ENCODE measurements around the gene CAMSAP1.
"Not testable (repeated sequence)": the region's sequence is repeated elsewhere in the genome, so short reads cannot be mapped to it uniquely, and the experiment has no call there.

Gene CAMSAP1, protein sequence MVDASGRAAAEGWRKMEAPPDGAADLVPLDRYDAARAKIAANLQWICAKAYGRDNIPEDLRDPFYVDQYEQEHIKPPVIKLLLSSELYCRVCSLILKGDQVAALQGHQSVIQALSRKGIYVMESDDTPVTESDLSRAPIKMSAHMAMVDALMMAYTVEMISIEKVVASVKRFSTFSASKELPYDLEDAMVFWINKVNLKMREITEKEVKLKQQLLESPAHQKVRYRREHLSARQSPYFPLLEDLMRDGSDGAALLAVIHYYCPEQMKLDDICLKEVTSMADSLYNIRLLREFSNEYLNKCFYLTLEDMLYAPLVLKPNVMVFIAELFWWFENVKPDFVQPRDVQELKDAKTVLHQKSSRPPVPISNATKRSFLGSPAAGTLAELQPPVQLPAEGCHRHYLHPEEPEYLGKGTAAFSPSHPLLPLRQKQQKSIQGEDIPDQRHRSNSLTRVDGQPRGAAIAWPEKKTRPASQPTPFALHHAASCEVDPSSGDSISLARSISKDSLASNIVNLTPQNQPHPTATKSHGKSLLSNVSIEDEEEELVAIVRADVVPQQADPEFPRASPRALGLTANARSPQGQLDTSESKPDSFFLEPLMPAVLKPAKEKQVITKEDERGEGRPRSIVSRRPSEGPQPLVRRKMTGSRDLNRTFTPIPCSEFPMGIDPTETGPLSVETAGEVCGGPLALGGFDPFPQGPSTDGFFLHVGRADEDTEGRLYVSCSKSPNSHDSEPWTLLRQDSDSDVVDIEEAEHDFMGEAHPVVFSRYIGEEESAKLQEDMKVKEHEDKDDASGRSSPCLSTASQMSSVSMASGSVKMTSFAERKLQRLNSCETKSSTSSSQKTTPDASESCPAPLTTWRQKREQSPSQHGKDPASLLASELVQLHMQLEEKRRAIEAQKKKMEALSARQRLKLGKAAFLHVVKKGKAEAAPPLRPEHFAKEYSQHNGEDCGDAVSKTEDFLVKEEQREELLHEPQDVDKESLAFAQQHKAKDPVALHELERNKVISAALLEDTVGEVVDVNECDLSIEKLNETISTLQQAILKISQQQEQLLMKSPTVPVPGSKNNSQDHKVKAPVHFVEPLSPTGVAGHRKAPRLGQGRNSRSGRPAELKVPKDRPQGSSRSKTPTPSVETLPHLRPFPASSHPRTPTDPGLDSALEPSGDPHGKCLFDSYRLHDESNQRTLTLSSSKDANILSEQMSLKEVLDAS (N-terminal part only)

DNA sequence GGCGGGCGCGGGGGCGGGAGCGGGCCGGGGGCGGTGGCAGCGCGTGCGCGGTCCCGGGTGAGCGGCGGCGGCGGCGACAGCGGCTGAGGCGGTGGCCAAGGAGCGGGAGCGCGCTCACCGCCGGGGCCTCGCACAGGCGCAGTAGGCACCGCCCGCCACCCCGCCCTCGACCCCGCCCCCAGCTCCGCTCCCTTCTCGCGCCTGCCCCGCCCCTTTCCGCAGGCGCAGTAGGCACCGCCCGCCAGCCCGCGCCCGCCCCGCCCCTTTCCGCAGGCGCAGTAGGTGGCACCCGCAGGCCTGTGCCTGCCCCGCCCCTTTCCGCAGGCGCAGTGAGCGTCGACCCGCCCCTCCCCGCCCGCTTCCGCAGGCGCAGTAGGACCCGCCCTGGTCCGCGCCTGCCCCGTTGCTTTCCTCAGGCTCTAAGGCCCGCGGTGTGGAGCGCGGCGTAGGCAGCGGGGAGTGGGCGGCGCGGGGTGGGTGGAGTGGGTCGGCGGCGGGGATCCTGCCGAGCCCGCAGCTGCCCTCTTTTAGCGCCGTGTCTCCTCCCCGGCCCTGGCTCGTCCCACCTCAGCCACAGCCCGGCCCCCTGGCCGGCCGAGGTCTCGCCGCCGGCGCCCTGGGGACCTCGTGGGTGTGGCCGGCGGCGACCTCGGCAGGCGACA, at the start of gene CAMSAP1:
Gene CAMSAP1, minus strand, starts transcription at position 116 of the 662 bp plus-strand sequence. CDS start 387 bp downstream, outside the sequence.
- peak; percentile 98 for DNase-seq

DNA sequence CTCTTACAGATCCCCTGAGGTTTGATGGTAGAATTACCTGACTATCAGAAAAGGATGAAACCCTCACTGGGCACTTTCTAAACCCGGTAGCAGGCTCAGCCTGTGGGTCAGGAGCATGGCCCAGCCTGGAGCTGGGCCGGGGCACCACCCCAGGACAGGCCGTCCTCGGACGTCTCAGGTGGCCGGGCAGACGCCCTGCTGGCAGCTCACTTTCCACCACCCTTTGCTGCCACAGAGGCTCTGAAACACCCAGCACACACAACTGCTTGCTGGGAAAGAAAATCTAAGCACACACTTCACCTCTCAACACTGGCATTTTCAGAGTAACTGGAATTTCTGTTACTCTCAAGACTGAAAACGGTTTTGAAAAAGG, 49.4 kb upstream of the CAMSAP1 start:
- DNase-seq: no peak

DNA sequence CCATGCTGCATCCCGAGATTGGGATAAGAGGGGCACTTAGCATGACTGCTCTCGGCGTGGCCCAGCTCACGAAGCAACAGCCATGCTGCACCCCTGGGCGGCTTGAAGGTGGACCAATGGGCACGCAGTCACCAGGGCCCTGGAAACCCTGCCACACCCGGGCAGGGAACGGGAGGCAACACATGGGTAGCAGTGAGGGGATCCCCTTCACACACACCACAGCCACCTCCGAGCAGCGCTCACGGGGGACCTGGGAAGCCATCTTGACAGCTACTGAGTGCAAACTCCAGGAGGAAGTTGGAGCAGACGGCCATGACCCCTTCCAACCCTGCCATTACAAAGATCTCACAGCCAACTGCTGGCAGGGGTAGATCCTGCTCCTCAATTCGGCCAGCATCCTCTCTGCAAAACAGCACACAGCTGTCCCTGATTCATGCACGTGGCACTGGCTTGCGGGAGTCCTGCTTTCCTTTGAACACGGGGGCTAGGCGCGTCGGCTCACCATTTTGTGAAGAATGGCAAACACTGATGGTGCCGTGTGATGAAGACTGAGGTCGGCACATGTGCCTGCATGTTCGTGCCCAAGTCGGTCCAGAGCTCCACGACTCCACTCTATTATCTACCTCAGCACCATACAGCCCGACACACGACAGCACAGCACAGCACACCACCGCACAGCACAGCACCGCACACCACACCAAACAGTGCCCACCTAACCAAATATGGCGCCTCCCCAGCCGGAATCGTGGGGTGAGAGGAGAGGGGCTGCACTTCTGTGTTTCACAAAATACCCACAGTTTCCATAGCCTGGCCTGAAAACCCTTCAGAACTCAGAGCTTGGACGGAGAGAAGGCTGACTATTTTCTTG, 48.8 kb upstream of the CAMSAP1 start:
- DNase-seq: no peak

DNA sequence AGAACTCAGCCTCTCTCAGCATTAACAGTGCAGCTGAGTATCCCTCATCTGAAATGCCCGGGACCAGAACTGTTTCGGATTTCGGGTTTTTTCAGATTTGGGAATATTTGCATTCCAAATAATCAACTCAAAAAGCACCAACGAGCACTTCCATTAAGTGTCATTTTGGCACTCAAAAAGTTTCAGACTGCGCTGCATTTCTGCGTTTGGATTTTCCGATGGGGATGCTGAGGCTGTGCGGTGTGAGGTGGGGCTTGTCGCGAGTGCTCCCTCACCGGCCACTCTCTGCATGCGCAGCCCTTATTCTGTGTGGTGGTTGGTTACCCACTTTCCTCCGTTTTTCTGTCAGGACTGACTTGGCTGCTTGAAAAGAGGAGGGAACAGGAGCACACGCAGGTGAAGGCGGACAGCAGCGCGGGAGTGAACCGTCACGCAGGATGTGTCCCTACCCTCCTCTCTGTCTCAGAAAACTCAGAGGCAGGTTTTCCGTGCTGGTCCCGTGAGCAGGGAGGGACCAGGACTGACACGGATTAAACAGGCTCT, 45.4 kb upstream of the CAMSAP1 start:
- no peak for DNase-seq

DNA sequence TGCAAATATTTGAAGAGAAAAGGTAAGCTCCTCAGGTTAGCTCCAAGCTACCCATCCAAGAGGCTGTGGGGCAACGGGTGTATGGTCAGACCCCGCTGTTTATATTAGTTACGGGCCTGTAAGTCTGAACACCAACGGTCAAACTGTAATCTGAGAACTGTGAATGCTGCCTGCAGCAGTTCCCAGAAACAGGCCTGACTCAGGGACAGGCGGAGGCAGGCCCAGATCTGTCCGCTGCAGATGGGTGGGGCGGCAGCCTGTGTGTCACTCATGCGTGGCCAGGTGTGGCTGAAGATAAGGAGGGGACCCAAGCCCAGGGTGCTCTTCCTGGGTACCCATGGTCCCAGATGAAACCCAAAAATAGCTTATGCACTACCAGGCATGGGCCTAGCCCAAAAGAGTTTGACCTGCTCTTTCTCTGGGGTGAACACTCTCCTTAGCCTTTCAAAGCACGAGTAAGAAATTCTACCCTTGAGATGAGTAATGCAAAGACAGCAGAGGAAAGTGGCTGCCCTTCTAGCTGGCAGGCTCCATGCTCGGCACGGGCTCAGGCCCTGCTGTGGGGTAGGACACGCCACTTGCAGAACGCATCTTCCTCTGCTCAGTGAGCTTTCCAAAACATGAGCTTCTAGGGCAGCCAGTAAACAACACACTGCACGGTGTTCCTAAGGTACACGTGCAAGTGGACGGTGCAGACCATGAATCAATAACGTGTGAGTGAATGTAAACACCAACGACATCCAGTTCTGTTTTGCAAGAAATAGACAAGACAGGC, 44.7 kb upstream of the CAMSAP1 start:
- DNase-seq: no peak

DNA sequence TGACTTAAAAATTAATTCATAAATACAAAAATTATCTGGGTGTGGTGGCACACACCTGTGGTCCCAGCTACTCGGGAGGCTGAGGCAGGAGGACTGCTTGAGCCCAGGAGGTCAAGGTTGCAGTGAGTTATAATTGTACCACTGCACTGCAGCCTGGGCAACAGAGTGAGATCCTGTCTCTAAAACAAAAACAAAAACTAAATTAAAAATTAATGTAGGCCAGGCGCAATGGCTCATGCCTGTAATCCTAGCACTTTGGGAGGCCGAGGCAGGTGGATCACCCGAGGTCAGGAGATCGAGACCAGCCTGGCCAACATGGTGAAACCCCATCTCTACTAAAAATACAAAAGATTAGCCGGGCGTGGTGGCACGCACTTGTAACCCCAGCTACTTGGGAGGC, 44.0 kb upstream of the CAMSAP1 start:
- DNase-seq: not testable (repeated sequence)

DNA sequence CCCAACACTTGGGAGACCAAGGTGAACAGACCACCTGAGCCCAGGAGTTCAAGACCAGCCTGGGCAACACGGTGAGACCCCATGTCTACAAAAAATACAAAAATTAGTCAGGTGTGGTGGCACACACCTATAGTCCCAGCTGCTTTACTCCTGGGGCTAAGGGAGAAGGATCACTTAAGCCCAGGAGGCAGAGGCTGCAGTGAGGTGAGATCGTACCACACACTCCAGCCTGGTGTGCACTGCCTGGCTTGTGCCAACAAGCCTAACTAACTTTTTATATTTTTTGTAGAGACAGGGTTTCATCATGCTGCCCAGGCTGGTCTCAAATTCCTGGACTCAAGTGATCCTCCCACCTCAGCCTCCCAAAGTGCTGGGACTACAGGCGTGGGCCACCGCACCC, 43.5 kb upstream of the CAMSAP1 start:
- not testable (repeated sequence) for DNase-seq

DNA sequence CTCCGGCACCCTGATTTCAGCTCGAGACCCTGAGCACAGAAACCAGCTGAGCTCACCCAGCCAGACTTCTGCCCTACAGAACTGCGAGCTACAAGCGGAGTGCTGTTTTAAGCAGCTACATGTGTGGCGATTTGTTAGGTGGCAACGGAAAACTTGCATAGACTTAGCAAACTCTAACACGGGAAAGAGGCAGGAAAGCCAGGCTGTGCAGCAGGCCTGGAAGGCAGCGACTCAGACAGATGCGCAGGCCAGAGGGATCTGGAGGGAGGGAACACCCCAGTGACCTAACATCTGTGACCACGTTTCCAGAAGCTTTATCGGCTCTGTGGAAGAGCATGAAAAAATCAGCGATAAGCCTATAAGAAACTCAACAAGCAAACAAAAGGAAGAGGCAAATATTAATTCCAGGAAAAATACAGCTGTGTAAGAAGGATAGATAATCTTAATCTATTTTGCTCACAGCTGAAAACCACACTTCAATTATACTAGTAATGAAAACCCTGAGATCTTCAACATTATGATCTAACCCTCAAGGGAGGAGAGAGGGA, 42.9 kb upstream of the CAMSAP1 start:
- DNase-seq: no peak

DNA sequence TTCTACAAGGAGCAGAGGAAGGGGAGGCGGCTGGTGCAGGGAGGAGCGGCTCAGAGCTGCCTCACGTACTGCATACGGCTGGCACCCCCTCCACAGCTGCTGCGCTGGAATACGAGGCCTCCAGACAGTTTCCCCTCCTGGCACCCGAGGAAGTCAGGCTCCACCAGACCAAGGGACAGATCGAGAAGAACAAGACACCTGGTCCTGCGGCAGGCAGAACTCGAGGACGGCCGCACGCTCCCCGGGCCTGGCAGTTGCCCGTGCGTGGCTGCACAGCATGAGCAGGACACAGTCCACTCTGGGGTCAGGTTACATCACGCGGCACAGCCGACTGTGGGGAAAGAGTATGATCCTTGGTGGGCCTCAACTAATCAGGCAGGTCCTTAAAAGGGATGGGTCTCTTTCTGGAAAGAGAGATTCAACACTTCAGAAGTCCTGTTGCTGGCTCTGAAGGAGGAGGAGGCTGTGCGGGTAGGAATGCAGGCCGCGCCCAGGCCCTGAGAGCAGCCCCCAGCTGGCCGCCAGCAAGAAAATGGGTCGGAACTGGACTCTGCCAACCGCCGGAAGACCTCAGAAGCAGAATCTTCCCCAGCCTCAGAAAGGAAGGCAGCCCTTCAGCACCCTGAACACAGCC, 42.3 kb upstream of the CAMSAP1 start:
- no peak for DNase-seq

DNA sequence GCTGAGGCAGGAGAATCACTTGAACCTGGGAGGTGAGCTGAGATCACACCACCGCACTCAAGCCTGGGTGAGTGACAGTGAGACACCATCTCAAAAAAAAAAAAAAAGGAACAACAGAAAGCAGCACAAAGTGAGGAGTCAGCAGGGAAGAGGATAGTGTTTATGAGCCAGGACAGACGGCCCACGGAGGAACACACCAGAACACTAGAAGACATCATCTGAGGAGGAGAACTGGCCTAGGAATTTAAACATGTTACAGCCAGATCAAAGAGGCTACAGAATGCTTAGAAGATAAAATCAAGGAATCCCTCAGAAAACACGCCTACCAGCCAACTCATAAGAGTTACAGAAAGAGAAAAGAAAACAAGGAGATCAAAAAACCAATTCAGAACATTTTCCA, 41.6 kb upstream of the CAMSAP1 start:
- DNase-seq: peak; percentile 18

DNA sequence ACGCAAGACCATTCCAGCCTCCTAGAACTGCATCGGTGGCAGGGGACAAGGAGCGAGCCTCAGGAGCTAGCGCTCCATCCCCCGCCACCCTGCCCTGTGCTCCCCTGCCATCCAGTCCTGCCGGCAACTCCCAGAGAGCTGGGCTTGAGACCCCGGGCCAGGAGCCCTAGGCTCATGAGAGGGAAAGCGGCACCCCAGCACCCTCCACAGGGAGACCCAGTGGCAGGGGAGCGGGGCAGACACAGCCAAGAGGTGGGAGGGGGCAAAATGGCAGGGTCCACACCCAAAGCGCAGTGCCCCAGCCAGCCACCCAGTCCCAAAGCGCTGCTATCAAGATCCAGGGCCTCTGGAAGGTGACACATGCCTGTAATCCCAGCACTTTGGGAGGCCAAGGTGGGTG, 41.1 kb upstream of the CAMSAP1 start:
- no peak for DNase-seq

DNA sequence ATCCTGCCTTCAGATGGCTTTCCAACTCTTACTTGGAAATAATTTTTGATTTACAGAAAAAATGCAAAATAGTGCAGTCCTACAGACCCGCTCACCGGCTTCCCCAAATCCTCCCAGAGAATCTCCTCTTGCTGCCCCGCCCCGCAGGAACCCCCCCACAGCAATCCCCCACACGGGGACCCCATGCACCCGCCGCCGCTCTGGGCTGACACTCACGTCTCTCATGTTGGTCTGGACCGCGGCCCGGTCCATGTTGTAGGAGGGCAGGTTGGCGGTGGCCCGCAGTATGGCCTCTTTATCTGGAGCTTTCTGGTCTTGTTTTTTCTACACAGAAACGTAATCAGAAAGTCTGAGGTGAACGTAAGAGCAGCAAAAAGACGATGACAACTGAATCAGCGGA, 40.2 kb upstream of the CAMSAP1 start:
- DNase-seq: no peak

DNA sequence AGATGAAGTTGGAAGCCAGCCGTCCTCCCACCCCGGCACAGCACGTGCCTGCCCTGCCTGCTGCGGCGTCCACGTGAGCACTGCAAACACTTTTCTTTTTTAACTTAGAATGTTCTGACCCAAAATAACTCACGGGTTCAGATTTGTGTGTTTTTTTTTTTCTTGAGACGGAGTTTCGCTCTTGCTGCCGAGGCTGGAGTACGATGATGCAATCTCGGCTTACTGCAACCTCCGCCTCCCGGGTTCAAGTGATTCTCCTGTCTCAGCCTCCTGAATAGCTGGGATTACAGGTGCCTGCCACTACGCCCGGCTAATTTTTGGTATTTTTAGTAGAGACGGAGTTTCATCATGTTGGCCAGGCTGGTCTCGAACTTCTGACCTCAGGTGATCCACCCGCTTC, 39.8 kb upstream of the CAMSAP1 start:
- DNase-seq: not testable (repeated sequence)

DNA sequence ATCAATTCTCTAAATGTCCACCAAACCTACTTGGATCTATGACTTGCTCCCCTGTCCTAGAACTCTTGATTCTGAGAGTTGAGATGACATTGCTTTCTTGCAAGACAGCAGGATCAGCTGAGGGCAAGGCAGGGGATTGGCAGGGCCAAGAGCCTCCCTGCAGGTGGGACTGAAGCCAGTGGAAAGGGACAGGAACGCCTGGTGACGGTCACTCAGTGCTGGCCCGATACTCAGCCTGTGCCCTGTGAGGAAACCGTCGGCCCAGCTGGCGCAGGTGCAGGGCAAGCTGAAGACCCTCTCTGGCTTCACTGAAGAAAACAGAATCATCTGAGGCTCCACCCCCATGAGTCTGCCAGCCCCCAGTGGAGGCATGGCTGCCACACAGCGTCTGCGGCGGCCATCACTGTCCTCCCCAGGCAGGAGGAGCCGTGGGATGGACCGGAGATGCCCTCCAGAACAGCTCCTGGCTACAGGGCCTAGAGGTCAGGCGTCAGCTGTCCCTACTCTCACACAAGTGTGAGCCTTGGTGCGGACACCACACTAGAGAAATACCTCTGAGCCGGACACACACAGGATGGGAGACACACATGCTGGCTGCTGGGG, 39.1 kb upstream of the CAMSAP1 start:
- DNase-seq: no peak

DNA sequence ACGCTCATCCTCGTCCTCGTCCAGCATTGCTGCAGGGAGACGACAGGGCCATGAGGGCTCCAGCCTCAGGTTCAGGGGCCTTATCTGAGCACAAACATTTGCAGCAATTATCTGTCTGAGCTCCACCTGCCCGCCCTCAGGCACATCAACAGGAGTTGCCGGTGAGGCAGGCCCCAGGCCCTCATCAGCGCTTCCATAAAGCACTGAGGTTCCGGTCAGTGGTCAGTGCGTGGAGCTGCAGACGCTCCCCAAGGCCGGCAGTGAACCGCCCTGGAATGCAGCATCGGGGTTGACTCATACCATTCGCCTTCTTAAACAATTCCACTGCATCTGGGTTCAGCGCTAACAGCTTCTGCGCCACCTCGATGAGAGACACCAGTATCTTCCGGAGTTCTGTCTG, 38.6 kb upstream of the CAMSAP1 start:
- DNase-seq: no peak

DNA sequence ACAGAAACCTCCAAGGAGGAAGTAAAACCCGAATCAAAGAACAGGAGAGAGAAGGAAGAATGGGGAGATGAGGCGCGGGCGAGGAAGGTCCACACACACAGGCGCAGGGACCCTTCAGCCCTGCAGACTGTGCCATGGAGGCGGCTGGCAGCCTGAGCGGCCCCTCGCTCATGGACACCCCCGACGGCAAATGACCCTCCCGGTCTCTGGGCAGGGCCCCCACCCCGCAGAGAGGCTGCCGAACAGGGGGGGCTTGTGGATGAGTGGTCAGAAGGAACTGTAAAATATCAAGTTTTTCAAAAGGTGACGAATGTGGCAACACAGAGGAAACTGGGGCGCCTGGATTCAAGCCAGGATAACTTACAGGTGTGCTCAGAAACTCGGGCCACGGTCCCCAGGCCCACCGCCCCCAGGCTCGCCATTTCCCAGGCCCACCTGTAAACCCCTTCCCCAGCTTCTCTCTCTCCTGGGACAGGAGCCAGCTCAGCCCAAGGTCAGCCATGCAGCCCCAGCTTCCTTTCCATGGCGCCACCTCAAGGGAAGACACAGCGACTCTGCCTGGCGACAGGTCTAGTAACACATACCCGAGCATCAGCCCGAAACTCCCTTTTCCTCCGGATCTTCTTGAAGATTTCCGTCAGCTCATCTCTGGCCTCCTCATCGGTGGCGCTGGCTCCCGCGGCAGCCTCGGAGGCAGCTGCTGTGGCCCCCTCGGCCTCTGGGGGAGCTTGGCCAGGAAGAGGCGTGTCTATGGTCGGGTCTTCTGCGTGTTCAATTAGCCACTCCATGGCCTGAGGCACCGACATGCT, 37.3 kb upstream of the CAMSAP1 start:
- DNase-seq: no peak

DNA sequence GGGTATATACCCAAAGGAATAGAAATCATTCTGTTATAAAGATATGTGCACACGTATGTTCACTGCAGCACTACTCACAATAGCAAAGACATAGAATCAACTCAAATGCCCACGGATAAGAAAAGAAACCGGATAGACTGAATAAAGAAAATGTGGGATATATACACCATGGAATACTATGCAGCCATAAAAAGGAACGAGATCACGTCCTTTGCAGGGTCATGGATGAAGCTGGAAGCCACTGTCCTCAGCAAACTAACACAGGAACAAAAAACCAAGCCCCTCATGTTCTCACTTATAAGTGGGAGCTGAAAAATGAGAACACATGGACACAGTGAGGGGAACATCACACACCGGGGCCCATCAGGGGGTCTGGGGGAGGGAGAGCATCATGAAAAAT, 36.3 kb upstream of the CAMSAP1 start:
- not testable (repeated sequence) for DNase-seq

DNA sequence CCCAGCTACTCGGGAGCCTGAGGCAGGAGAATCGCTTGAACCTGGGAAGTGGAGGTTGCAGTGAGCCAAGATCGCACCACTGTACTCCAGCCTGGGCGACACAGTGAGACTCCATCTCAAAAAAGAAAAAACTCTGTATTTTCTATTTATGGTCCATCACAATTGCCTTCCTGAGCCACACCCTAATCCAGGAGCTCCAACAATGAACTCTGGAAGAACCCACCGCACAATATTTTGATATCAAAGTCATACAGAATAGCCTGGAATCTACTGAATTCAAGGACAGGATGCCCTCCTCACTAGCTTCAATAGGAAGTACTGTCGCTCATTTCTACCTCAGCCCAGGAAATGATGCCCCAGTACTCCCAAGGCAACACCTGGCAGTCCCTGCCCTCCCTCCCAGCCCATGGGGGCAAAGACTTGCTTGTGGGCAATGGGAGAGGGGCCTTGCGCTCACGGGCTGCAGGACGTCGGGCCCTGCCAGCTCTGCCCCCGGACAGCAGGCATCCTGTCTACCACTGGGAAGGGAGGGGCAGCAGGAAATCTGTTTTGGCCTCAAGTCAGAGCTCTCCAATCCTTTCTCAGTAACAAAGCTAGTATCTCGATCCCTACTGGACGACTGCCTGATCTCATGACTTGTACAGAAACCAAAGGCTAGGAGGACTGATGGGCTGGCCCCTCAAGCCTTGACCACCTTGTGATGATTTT, 34.1 kb upstream of the CAMSAP1 start:
- DNase-seq: no peak
